22Rv1 (cell line): ENCODE results near the gene LONRF2.

Experiments used
- H3K27ac ChIP-seq: fragments of 450-650 bp; 2 replicates; pipeline ENCODE4 v1.5.1; 2017
- CTCF ChIP-seq: fragments of 450-650 bp; IDR thresholded peaks from 2 replicates; pipeline ENCODE4 v1.5.1; 2017; ENCODE audit warnings: mild to moderate bottlenecking
- ZFX ChIP-seq: fragments of 450-650 bp; IDR thresholded peaks from 2 replicates; pipeline ENCODE4 v1.6.1; 2017; ENCODE audit warnings: antibody characterized with exemption, borderline replicate concordance

Gene LONRF2

GRCh38 chr2:100279586-100280534, 42.4 kb downstream of the LONRF2 start:
- TF ChIP-seq ZFX, result no peak
- TF ChIP-seq CTCF, result no peak
- no peak overlapping the region for H3K27ac ChIP-seq

- H3K27ac ChIP-seq, result no peak overlapping the region
- TF ChIP-seq CTCF (no peak), ZFX (no peak)
These were observed 43.3 kb downstream of the LONRF2 start for GRCh38 chr2:100278986-100279385.

GRCh38 chr2:100278501-100278900, 43.8 kb downstream of the LONRF2 start:
- TF ChIP-seq ZFX (no peak), CTCF (no peak)
- H3K27ac ChIP-seq, result no peak overlapping the region

GRCh38 chr2:100277540-100278207, 44.6 kb downstream of the LONRF2 start:
- TF ChIP-seq ZFX (no peak), CTCF (no peak)
- H3K27ac ChIP-seq, result no peak overlapping the region

GRCh38 chr2:100276716-100277115, 45.6 kb downstream of the LONRF2 start:
- H3K27ac ChIP-seq, result no peak overlapping the region
- TF ChIP-seq CTCF, result no peak

GRCh38 chr2:100275200-100275589, 47.1 kb downstream of the LONRF2 start:
- H3K27ac ChIP-seq, result no peak overlapping the region
- TF ChIP-seq ZFX, result no peak

GRCh38 chr2:100274566-100275199, 47.6 kb downstream of the LONRF2 start:
- H3K27ac ChIP-seq, result no peak overlapping the region
- no peak for TF ChIP-seq CTCF
- no peak for TF ChIP-seq ZFX
